Pancreas (tissue), 10 donors: ENCODE results near the gene HOMER3. TPM values are rescaled to one million over a fixed set of nuclear protein-coding genes. Genes with fewer than 3 reads are reported as not detected.

Experiments
- ATAC-seq, 4 donors: fragments of 200-7000 bp; cut with Tn5 transposase; one replicate each; pipeline versions ENCODE4 v1.8.0 to v1.9.1; 2020; ENCODE audit warnings: mild to moderate bottlenecking in 4 of 4, moderate library complexity in 4 of 4
- DNase-seq, 6 donors: peaks; one replicate each; pipeline ENCODE4 v3.0.0-alpha.2; 2020
- FAIRE-seq: peaks from 2 replicates; lab custom pipeline; 2012; peaks lifted over from hg19 to GRCh38; lab: Jason Lieb, UNC
- H3K27ac ChIP-seq, 4 donors: fragments of 200-600 bp; sonication (generic); 1 replicate in 3 of 4; 2 replicates in 1 of 4; pipeline versions ENCODE4 v1.5.0 to v1.8.0; 2020
- H3K27me3 ChIP-seq, 4 donors: fragments of 200-600 bp; one replicate each; pipeline ENCODE4 v1.8.0; 2021
- H3K36me3 ChIP-seq, 3 donors: fragments of 200-600 bp; sonication (generic) in 1 of 3; one replicate each; pipeline versions ENCODE4 v1.5.0 to v1.8.0; 2020 to 2021
- H3K4me1 ChIP-seq, 3 donors: fragments of 200-600 bp; one replicate each; pipeline ENCODE4 v1.8.0; 2021
- H3K4me3 ChIP-seq, 4 donors: fragments of 200-600 bp; sonication (generic) in 2 of 4; one replicate each; pipeline versions ENCODE4 v1.5.0 to v1.8.0; 2020 to 2021
- H3K9me3 ChIP-seq, 4 donors: fragments of 200-600 bp; one replicate each; pipeline ENCODE4 v1.8.0; 2021
- WGBS, 2 donors: extraction: QIAGEN DNeasy Blood & Tissue Kit; methylation state at CpG; one replicate each; pipeline ENCODE4 v1.1.7; 2013; 5-methylcytosine and 5-hydroxymethylcytosine counted together
- intact Hi-C, 3 donors: fragments of 100-400 bp; cut with DNase I; formaldehyde crosslinking; loops; one replicate each; pipeline versions ENCODE4 v1.11.1 to v1.14.2; 2022
- polyA plus RNA-seq, 2 donors: library from polyadenylated mRNA; stranded (reverse); fragments of 200-250 nt; gene quantifications; one replicate each; pipeline ENCODE4 v1.2.3, GENCODE V29; 2013
- total RNA-seq, 6 donors: library from RNA; stranded (reverse); fragmentation: NEBNext Ultra II Directional in 4 of 6; extraction: Animal tissue kit (Norgen Biotek cat#: 25700) in 4 of 6; gene quantifications; one replicate each; pipeline versions ENCODE4 v1.2.1 to v1.2.4, GENCODE V29; 2021 to 2023
- TF ChIP-seq, protein P1 (sequence below), 4 donors: fragments of 200-600 bp; sonication (generic) in 3 of 4; IDR thresholded peaks; one replicate each; pipeline versions ENCODE4 v1.5.0 to v1.8.0; 2021; ENCODE audit warnings: antibody characterized with exemption in 4 of 4
- donor health status: healthy with polysubstance abuse.
- donor health status: DM: no; HTN: no; CAD: no; lungs with moderate emphysema.
- donor health status: DM: no; HTN: no; CAD: no.
- donor health status: control.
- donor health status: control.
- donor health status: Bipolar disorder and iron deficiency.
- donor health status: DM: yes; HTN: yes; CAD: no.
- donor health status: DM: no; HTN: no; CAD: no.
- donor health status: DM: no; HTN: no; CAD: no.
- donor health status: DM: yes; HTN: yes; CAD: no.

The HOMER3 gene
- total and polyA plus RNA-seq, 8 donors = 3.7 to 24.8 (median 6.0) TPM

DNA sequence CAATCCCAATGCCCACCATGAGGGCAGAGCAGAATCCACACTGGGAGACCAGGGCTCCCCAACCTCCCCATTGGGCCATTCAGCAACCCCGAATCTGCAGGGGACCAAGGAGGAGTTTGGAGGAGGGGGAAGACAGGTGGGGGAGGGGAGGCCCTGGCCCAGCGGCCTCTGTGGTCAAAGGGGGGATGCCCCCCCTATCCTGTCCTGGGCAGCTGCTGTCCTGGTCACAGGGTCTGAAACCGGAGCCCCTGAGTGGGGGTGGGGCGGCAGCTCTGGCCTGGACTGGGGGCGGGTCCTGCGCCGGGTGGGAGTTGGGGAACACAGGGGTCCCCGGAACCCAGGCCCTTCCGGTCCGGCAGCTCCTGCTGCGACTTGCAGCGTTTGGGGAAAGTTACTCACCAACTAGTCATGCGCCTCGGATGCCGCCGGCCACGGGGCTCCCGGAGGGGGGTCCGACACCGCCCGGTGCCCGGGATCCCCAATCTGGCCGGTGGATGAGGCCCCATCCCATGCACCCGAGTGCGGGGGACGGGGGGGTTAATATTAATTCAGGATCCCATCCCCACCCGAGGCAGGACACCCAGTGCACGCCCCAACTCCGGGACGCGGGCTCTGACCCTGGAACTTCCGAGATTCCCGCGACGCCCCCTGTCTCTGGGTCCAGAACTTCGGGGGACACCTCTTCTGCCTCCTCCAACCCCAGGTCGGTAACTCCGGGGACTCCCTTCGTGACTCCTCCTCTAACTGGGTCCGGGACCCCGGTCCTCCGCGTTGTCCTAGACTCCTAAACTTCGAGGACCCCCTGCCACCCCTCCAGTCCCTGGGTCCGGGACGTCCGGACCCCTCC, 872 bp downstream of the HOMER3 start:
- Histone ChIP-seq H3K27ac (peak overlapping the region in 1 of 4 donors; percentile 33), H3K4me3 (peak overlapping the region; percentile 35 to 67 (median 48)), H3K36me3 (no peaks in the 10 kb centered on the region), H3K27me3 (no peaks in the 10 kb centered on the region), H3K9me3 (no peaks in the 10 kb centered on the region), H3K4me1 (no peaks in the 10 kb centered on the region)
- TF ChIP-seq, protein P1, sequence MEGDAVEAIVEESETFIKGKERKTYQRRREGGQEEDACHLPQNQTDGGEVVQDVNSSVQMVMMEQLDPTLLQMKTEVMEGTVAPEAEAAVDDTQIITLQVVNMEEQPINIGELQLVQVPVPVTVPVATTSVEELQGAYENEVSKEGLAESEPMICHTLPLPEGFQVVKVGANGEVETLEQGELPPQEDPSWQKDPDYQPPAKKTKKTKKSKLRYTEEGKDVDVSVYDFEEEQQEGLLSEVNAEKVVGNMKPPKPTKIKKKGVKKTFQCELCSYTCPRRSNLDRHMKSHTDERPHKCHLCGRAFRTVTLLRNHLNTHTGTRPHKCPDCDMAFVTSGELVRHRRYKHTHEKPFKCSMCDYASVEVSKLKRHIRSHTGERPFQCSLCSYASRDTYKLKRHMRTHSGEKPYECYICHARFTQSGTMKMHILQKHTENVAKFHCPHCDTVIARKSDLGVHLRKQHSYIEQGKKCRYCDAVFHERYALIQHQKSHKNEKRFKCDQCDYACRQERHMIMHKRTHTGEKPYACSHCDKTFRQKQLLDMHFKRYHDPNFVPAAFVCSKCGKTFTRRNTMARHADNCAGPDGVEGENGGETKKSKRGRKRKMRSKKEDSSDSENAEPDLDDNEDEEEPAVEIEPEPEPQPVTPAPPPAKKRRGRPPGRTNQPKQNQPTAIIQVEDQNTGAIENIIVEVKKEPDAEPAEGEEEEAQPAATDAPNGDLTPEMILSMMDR (IDR thresholded peaks at IDR 0.05) = no peak
- WGBS, 2 donors = 2 to 3% methylated on average over 38 to 47 of the region's 47 CpGs
- intact Hi-C loops = no loop called here
- peak in 4 of 6 donors; percentile 45 to 76 (median 52) for DNase-seq
- no peak for FAIRE-seq
- peak; percentile 42 to 62 (median 56) for ATAC-seq

DNA sequence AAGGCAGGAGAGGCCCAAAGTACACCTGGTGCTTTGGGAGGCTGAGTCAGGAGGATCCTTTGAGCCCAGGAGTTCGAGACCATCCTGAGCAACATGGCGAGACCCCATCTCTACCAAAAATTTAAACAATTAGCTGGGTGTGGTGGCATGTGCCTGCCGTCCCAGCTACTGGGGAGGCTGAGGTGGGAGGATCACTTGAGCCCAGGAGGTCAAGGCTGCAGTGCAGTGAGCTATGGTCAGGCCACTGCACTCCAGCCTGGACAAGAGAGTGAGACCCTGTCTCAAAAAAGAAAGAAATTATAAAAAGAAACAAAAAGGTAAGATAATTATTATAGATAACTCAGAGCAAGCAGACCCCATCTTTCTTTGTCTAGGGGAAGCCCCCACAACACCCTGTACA, 1.9 kb downstream of the HOMER3 start:
- H3K36me3 ChIP-seq = no peaks in the 10 kb centered on the region
- TF ChIP-seq, protein P1 (IDR thresholded peaks at IDR 0.05) = no peak
- no peaks in the 10 kb centered on the region for H3K27me3 ChIP-seq
- no peaks in the 10 kb centered on the region for H3K9me3 ChIP-seq
- ATAC-seq = no peak
- WGBS, 2 donors = 93 to 99% methylated on average over 3 of the region's 3 CpGs
- no peaks in the 10 kb centered on the region for H3K4me1 ChIP-seq
- no peak for DNase-seq
- no peak overlapping the region for H3K27ac ChIP-seq
- no peak for FAIRE-seq
- H3K4me3 ChIP-seq = no peak overlapping the region
- intact Hi-C loops = no loop called here

DNA sequence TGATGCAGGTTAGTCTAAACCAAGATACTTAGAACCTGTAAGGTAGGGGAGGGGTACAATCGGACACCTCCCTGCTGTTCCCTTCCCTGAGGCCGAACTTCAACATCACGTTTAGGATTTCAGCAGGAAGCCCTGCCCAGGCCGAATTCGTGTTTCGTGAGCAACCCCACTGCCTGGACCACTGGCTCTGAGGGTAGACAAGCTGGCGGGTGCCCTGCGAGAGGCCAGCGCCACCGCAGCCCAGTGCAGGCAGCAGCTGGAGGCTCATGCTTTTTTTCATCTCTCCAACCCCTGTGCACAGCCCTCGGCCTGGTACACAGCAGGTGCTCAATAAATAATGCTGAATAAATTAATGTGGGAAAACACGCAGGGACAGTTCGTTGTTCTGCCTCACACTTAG, 7.7 kb downstream of the HOMER3 start:
- no peaks in the 10 kb centered on the region for H3K27me3 ChIP-seq
- intact Hi-C loops = no loop called here
- no peaks in the 10 kb centered on the region for H3K36me3 ChIP-seq
- no peak overlapping the region for H3K4me3 ChIP-seq
- H3K9me3 ChIP-seq = no peaks in the 10 kb centered on the region
- DNase-seq (no peak), ATAC-seq (no peak), FAIRE-seq (no peak)
- 87 to 92% methylated on average over 13 of the region's 13 CpGs for WGBS, 2 donors
- TF ChIP-seq, protein P1 (IDR thresholded peaks at IDR 0.05) = no peak
- H3K4me1 ChIP-seq = no peaks in the 10 kb centered on the region
- H3K27ac ChIP-seq = no peak overlapping the region

DNA sequence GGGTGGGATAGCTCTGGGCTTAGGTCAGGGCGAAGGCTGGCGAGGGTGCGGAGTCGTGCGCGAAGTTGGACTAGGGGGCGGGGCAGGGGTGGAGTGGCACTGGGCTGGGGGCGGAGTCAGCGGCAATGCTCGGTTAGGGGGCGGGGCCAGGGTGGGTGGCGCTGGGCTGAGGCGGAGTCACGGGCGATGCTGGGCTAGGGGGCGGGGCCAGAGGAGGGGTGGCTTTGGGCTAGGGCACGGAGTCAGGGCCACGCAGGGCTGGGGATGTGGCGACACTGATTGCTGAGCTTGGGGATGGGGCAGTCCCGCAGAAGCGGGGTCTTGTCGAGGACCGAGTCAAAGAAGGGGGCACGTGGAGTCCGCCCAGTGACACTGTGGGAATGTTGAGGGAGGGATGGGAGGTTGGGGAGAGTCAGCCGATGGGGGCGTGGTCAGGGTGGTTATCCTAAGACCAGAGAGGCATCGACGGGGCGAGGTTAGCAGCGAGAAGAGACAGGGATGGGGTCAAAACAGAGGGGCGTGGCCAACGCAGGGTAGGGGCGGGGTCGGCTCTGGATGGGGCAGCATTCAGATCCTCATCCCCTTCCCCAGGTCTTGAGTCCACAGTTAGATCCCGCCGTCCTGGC, 8.7 kb downstream of the HOMER3 start:
- peak; percentile 49 to 92 (median 85) for ATAC-seq
- no peak for FAIRE-seq
- intact Hi-C loops = no loop called here
- H3K36me3 ChIP-seq = no peaks in the 10 kb centered on the region
- no peaks in the 10 kb centered on the region for H3K9me3 ChIP-seq
- TF ChIP-seq, protein P1 (IDR thresholded peaks at IDR 0.05) = no peak
- WGBS, 2 donors = 37 to 44% methylated on average over 32 to 37 of the region's 37 CpGs
- no peaks in the 10 kb centered on the region for H3K4me1 ChIP-seq
- H3K27ac ChIP-seq = no peak overlapping the region
- no peaks in the 10 kb centered on the region for H3K27me3 ChIP-seq
- H3K4me3 ChIP-seq = no peak overlapping the region
- peak in 5 of 6 donors; percentile 44 to 79 (median 63) for DNase-seq
